ENCODE measurements around the gene VIPR2.
"Not testable (repeated sequence)": the region's sequence is repeated elsewhere in the genome, so short reads cannot be mapped to it uniquely, and the experiment has no call there.

Gene VIPR2

GRCh38 chr7:159084069-159084801 lies 60.4 kb downstream of the VIPR2 start:
- TF ChIP-seq POU2F2 (IDR thresholded peaks at IDR 0.05; ENCODE audit: low read depth, low read length) = no peak
- no peak for TF ChIP-seq PAX5 (IDR thresholded peaks at IDR 0.05; ENCODE audit: insufficient read depth, low read length, severe bottlenecking)
- no peak for TF ChIP-seq TAF1 (IDR thresholded peaks at IDR 0.05; ENCODE audit: low read depth, low read length)
- TF ChIP-seq POLR2A (IDR thresholded peaks at IDR 0.05; ENCODE audit: low read depth, low read length) = no peak
- TF ChIP-seq POLR2AphosphoS5 (IDR thresholded peaks at IDR 0.05; ENCODE audit: low read depth, low read length) = no peak
- TF ChIP-seq SPI1 (IDR thresholded peaks at IDR 0.05; ENCODE audit: low read depth, low read length) = no peak
- no peak for DNase-seq (ENCODE audit: insufficient read length, low spot score)
- FAIRE-seq = no peak

DNA sequence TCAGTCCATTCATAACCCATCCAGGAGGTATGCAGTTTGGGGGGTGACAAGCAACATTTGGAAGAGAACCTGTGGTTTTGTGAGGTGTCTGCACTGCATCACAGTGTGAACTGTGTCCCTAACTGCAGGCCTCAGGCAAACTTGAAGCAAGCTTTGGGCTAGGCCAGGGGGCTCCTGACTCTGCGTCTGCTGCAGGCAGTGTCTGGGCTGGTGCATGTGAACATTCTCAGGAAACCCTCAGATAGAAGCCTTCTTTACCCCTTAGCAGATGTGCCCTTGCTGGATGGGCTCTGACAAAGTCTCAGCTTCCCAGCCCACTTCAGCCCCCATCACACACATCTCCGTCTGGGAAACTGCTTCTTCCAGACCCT lies 61.0 kb downstream of the VIPR2 start:
- no peak for TF ChIP-seq POU2F2 (IDR thresholded peaks at IDR 0.05; ENCODE audit: low read depth, low read length)
- TF ChIP-seq TAF1 (IDR thresholded peaks at IDR 0.05; ENCODE audit: low read depth, low read length) = no peak
- TF ChIP-seq POLR2AphosphoS5 (IDR thresholded peaks at IDR 0.05; ENCODE audit: low read depth, low read length) = no peak
- TF ChIP-seq SPI1 (IDR thresholded peaks at IDR 0.05; ENCODE audit: low read depth, low read length) = no peak
- no peak for TF ChIP-seq PAX5 (IDR thresholded peaks at IDR 0.05; ENCODE audit: insufficient read depth, low read length, severe bottlenecking)
- TF ChIP-seq POLR2A (IDR thresholded peaks at IDR 0.05; ENCODE audit: low read depth, low read length) = no peak
- FAIRE-seq (no peak), DNase-seq (ENCODE audit: insufficient read length, low spot score) (no peak)

GRCh38 chr7:159083001-159083697 lies 61.5 kb downstream of the VIPR2 start:
- no peak for DNase-seq (ENCODE audit: insufficient read length, low spot score)
- no peak for FAIRE-seq

DNA sequence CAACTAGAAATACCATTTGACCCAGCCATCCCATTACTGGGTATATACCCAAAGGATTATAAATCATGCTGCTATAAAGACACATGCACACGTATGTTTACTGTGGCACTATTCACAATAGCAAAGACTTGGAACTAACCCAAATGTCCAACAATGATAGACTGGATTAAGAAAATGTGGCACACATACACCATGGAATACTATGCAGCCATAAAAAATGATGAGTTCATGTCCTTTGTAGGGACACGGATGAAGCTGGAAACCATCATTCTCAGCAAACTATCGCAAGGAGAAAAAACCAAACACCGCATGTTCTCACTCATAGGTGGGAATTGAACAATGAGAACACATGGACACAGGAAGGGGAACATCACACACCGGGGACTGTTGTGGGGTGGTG lies 62.6 kb downstream of the VIPR2 start:
- DNase-seq (ENCODE audit: insufficient read length, low spot score); FAIRE-seq: not testable (repeated sequence)

More at GRCh38 chr7:159083001-159083697, 61.5 kb downstream of the VIPR2 start:
- TF ChIP-seq TAF1 (IDR thresholded peaks at IDR 0.05; ENCODE audit: low read depth, low read length) (no peak), SPI1 (IDR thresholded peaks at IDR 0.05; ENCODE audit: low read depth, low read length) (no peak), POLR2A (IDR thresholded peaks at IDR 0.05; ENCODE audit: low read depth, low read length) (no peak), PAX5 (IDR thresholded peaks at IDR 0.05; ENCODE audit: insufficient read depth, low read length, severe bottlenecking) (no peak), POLR2AphosphoS5 (IDR thresholded peaks at IDR 0.05; ENCODE audit: low read depth, low read length) (no peak), POU2F2 (IDR thresholded peaks at IDR 0.05; ENCODE audit: low read depth, low read length) (no peak)

GRCh38 chr7:159078911-159079270 lies 65.8 kb downstream of the VIPR2 start:
- FAIRE-seq = no peak
- TF ChIP-seq SPI1 (IDR thresholded peaks at IDR 0.05; ENCODE audit: low read depth, low read length) (no peak), POU2F2 (IDR thresholded peaks at IDR 0.05; ENCODE audit: low read depth, low read length) (no peak), POLR2A (IDR thresholded peaks at IDR 0.05; ENCODE audit: low read depth, low read length) (no peak), PAX5 (IDR thresholded peaks at IDR 0.05; ENCODE audit: insufficient read depth, low read length, severe bottlenecking) (no peak)
- DNase-seq (ENCODE audit: insufficient read length, low spot score) = no peak

DNA sequence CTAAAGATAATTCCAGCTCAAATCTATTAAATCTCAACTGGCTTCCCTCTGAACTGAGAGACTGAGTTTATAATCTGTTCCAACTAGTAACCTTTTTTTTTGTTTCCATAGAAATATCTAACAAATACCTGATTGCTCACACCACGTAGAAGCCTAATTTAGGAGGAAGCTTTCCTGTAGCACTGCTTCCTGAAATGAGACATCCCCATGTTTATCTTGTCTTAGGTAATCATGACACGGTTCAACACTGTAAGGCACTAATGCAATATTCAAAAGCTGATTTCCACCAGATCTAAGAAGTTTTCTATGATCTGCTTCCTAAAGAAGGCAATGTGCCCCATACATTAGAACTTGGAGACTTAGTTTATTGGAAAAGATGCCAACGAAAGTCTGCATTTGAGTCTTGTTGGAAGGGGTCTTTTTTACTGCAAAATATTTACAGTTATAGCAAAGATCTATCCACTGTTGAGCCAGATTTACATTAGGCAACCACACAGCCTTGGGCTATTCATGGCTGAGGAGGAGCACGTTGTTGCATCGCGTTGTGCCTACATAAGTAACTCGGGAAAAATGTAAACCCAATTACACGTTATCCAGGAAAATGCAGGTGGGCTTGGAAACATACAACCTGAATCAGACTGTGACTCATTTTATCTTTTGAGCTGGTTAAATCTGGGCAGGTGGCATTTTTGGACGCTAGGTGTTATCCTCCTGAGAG lies 66.3 kb downstream of the VIPR2 start:
- DNase-seq (ENCODE audit: insufficient read length, low spot score) (no peak), FAIRE-seq (no peak)
- TF ChIP-seq SPI1 (IDR thresholded peaks at IDR 0.05; ENCODE audit: low read depth, low read length) (no peak), POLR2A (IDR thresholded peaks at IDR 0.05; ENCODE audit: low read depth, low read length) (no peak), POU2F2 (IDR thresholded peaks at IDR 0.05; ENCODE audit: low read depth, low read length) (no peak), PAX5 (IDR thresholded peaks at IDR 0.05; ENCODE audit: insufficient read depth, low read length, severe bottlenecking) (no peak), POLR2AphosphoS5 (IDR thresholded peaks at IDR 0.05; ENCODE audit: low read depth, low read length) (no peak), TAF1 (IDR thresholded peaks at IDR 0.05; ENCODE audit: low read depth, low read length) (no peak)

GRCh38 chr7:159076333-159076732 lies 68.3 kb downstream of the VIPR2 start:
- DNase-seq (ENCODE audit: insufficient read length, low spot score) (no peak), FAIRE-seq (no peak)

DNA sequence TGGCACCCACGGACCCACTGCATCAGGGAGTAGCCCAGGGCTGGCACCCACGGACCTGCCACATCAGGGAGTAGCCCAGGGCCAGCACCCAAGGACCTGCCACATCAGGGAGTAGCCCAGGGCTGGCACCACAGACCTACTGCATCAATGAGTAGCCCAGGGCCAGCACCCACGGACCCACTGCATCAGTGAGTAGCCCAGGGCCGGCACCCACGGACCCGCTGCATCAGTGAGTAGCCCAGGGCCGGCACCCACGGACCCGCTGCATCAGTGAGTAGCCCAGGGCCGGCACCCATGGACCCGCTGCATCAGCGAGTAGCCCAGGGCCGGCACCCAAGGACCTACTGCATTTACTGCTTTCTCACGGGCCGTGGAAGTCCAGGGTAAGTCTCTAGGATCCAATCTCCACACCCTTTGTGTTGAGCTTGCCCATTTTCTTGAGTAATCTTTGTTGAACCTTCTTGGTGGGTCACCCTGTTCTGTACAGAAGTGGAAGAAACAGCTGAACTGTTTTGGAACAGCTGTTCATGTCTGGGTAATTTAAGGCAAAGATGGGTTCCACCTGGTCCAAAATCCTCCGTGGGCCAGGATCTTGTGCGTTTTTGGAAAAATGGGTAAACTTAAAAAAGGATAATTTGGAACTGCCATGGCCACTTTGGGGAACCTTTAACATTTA lies 69.0 kb downstream of the VIPR2 start:
- TF ChIP-seq TAF1 (IDR thresholded peaks at IDR 0.05; ENCODE audit: low read depth, low read length) = no peak
- no peak for TF ChIP-seq POU2F2 (IDR thresholded peaks at IDR 0.05; ENCODE audit: low read depth, low read length)
- TF ChIP-seq POLR2A (IDR thresholded peaks at IDR 0.05; ENCODE audit: low read depth, low read length) = no peak
- FAIRE-seq (no peak), DNase-seq (ENCODE audit: insufficient read length, low spot score) (no peak)

More at GRCh38 chr7:159076333-159076732, 68.3 kb downstream of the VIPR2 start:
- TF ChIP-seq SPI1 (IDR thresholded peaks at IDR 0.05; ENCODE audit: low read depth, low read length) (no peak), PAX5 (IDR thresholded peaks at IDR 0.05; ENCODE audit: insufficient read depth, low read length, severe bottlenecking) (no peak), POU2F2 (IDR thresholded peaks at IDR 0.05; ENCODE audit: low read depth, low read length) (no peak), POLR2A (IDR thresholded peaks at IDR 0.05; ENCODE audit: low read depth, low read length) (no peak), TAF1 (IDR thresholded peaks at IDR 0.05; ENCODE audit: low read depth, low read length) (no peak), POLR2AphosphoS5 (IDR thresholded peaks at IDR 0.05; ENCODE audit: low read depth, low read length) (no peak)

DNA sequence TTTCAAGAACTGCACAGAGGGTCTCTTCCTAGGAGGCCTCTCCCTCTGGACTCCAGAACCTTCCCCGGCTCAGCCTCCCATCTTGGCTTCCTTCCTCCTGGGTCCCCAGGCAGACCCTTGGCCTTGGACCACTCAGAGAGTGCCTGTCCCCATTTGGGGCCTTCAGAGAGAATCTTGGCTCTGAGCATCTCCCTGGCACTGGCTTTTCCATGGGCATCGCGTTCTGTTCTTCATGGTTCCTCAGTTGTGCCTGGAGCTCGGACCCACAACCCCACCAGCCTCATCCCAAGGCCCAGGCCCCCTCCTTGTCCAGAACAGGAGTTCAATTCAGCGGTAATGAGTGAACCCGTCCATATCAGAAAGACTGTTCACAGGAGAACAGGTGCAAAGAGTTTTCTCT lies 73.4 kb downstream of the VIPR2 start:
- no peak for FAIRE-seq
- DNase-seq (ENCODE audit: insufficient read length, low spot score) = no peak
- TF ChIP-seq POLR2A (IDR thresholded peaks at IDR 0.05; ENCODE audit: low read depth, low read length) = no peak
- no peak for TF ChIP-seq TAF1 (IDR thresholded peaks at IDR 0.05; ENCODE audit: low read depth, low read length)
- TF ChIP-seq PAX5 (IDR thresholded peaks at IDR 0.05; ENCODE audit: insufficient read depth, low read length, severe bottlenecking) = no peak
- no peak for TF ChIP-seq POU2F2 (IDR thresholded peaks at IDR 0.05; ENCODE audit: low read depth, low read length)
- no peak for TF ChIP-seq SPI1 (IDR thresholded peaks at IDR 0.05; ENCODE audit: low read depth, low read length)
- TF ChIP-seq POLR2AphosphoS5 (IDR thresholded peaks at IDR 0.05; ENCODE audit: low read depth, low read length) = no peak
